Endothelial cell of umbilical vein (primary cell): ENCODE results near the gene NUDT2. TPM values are rescaled to one million over a fixed set of nuclear protein-coding genes. Genes with fewer than 3 reads are reported as not detected.

Experiments used
- BruUV-seq: library from RNA; stranded (reverse); fragments of 400-500 nt; replicated peaks from 2 replicates; lab custom pipeline; 2021; lab: Mats Ljungman, UMichigan
- CTCF ChIA-PET: fragments of 300-600, 350-600 bp; sonication (Branson Sonifier 250); formaldehyde crosslinking; loops from one replicate; lab custom pipeline; 2021; ENCODE audit warnings: antibody characterized with exemption, inconsistent platforms; lab: Charles Lee
- POLR2A ChIA-PET: fragments of 300-600, 350-600 bp; sonication (Branson Sonifier 250); formaldehyde crosslinking; loops from one replicate; lab custom pipeline; 2021; ENCODE audit warnings: antibody characterized with exemption, inconsistent platforms; lab: Charles Lee
- DNase-seq: peaks from one replicate; pipeline ENCODE4 v3.0.0-alpha.2; 2011; ENCODE audit warnings: low read depth, low spot score
- FAIRE-seq: peaks from 2 replicates; lab custom pipeline; 2011; peaks lifted over from hg19 to GRCh38; lab: Jason Lieb, UNC
- H2AFZ ChIP-seq: 2 replicates; pipeline ENCODE4 v1.6.0; 2012; ENCODE audit warnings: low read depth, low read length, control low read depth, inconsistent platforms
- H3K27ac ChIP-seq: 2 replicates; pipeline ENCODE4 v1.5.1; 2011; ENCODE audit warnings: low read depth, mild to moderate bottlenecking, control low read depth, low read length, moderate library complexity; ENCODE audit not compliant: insufficient read depth
- H3K27me3 ChIP-seq, 2 experiments: 2 replicates each; pipeline versions ENCODE4 v1.6.0 to v1.6.1; 2011; ENCODE audit warnings: low read length in 2 of 2, mixed read lengths in 1 of 2; ENCODE audit not compliant: control insufficient read depth in 2 of 2, insufficient read depth in 2 of 2
- H3K36me3 ChIP-seq, 2 experiments: 2 replicates in 1 of 2; 3 replicates in 1 of 2; pipeline ENCODE4 v1.5.1; 2011; ENCODE audit warnings: low read length in 2 of 2, mild to moderate bottlenecking in 1 of 2, moderate library complexity in 1 of 2; ENCODE audit not compliant: control insufficient read depth in 2 of 2, insufficient read depth in 2 of 2; ENCODE audit errors: extremely low read depth in 1 of 2
- H3K4me1 ChIP-seq: 3 replicates; pipeline ENCODE4 v1.5.1; 2011; ENCODE audit warnings: mild to moderate bottlenecking, low read length; ENCODE audit not compliant: control insufficient read depth, insufficient read depth; ENCODE audit errors: extremely low read depth
- H3K4me2 ChIP-seq: 2 replicates; pipeline ENCODE4 v1.6.1; 2011; ENCODE audit warnings: low read length, control low read depth, mixed read lengths; ENCODE audit not compliant: insufficient read depth
- H3K4me3 ChIP-seq, 3 experiments: fragments of 200-600 bp in 1 of 3; sonication (generic), shearing (Covaris generic) in 1 of 3; replicated peaks in 1 of 3; 2 replicates each; pipeline ENCODE4 v1.5.1; 2011 to 2016; ENCODE audit warnings: control low read depth in 3 of 3, low read length in 3 of 3, mild to moderate bottlenecking in 2 of 3, inconsistent platforms in 1 of 3, low read depth in 1 of 3, moderate library complexity in 1 of 3; ENCODE audit not compliant: insufficient read depth in 1 of 3
- H3K79me2 ChIP-seq: 2 replicates; pipeline ENCODE4 v1.6.0; 2012; ENCODE audit warnings: low read length, inconsistent platforms; ENCODE audit not compliant: control insufficient read depth, insufficient read depth
- H3K9ac ChIP-seq: replicated peaks from 2 replicates; pipeline ENCODE3; 2011; ENCODE audit warnings: low read length, control low read depth; ENCODE audit not compliant: insufficient read depth; ENCODE audit errors: extremely low read depth
- H3K9me1 ChIP-seq: replicated peaks from 3 replicates; pipeline ENCODE4 v1.6.0; 2011; ENCODE audit warnings: mild to moderate bottlenecking, low read length; ENCODE audit not compliant: control insufficient read depth, insufficient read depth; ENCODE audit errors: extremely low read depth
- H3K9me3 ChIP-seq: replicated peaks from 2 replicates; pipeline ENCODE4 v1.5.1; 2012; ENCODE audit warnings: low read length, inconsistent platforms; ENCODE audit not compliant: control insufficient read depth, insufficient read depth
- H4K20me1 ChIP-seq: replicated peaks from 2 replicates; pipeline ENCODE3; 2011; ENCODE audit warnings: mild to moderate bottlenecking, low read length; ENCODE audit not compliant: control insufficient read depth, insufficient read depth; ENCODE audit errors: extremely low read depth
- EZH2 ChIP-seq: IDR thresholded peaks from 2 replicates; pipeline ENCODE4 v1.6.1; 2012; ENCODE audit warnings: borderline replicate concordance, low read depth, mild to moderate bottlenecking, moderate library complexity, low read length, inconsistent platforms; ENCODE audit not compliant: severe bottlenecking
- FOS ChIP-seq: IDR thresholded peaks from 2 replicates; pipeline ENCODE4 v1.6.1; 2011; ENCODE audit warnings: mild to moderate bottlenecking, low read length, moderate library complexity, borderline replicate concordance; ENCODE audit not compliant: insufficient read depth
- GATA2 ChIP-seq: IDR thresholded peaks from 2 replicates; pipeline ENCODE4 v1.7.0; 2011; ENCODE audit warnings: low read depth, mild to moderate bottlenecking, moderate library complexity, mixed read lengths, low read length; ENCODE audit not compliant: insufficient read length, insufficient read depth
- JUN ChIP-seq: IDR thresholded peaks from 2 replicates; pipeline ENCODE4 v1.6.1; 2011; ENCODE audit warnings: borderline replicate concordance, low read depth; ENCODE audit not compliant: insufficient read length, insufficient read depth
- MYC ChIP-seq: IDR thresholded peaks from one replicate; pipeline ENCODE4 v1.6.1; 2011; ENCODE audit warnings: mild to moderate bottlenecking, low read depth, low read length
- POLR2A ChIP-seq: IDR thresholded peaks from 2 replicates; pipeline ENCODE4 v1.6.1; 2012; ENCODE audit warnings: low read depth, mild to moderate bottlenecking, control low read depth, low read length
- POLR2AphosphoS5 ChIP-seq: IDR thresholded peaks from 2 replicates; pipeline ENCODE4 v1.6.1; 2012; ENCODE audit warnings: low read depth, mild to moderate bottlenecking, control low read depth, low read length, moderate library complexity; ENCODE audit not compliant: insufficient read depth
- dilution Hi-C: fragments of 300-500 bp; cut with MboI; formaldehyde crosslinking; loops from one replicate; pipeline ENCODE4 v1.15.0; 2019; ENCODE audit warnings: low sequenced_read_pairs; ENCODE audit not compliant: extremely low pct_ligation_motif_present
- intact Hi-C: fragments of 100-400 bp; cut with micrococcal nuclease; formaldehyde crosslinking; loops from one replicate; pipeline ENCODE4 v1.10.0; 2022
- polyA plus RNA-seq, 4 experiments: library from polyadenylated mRNA; depleted of rRNA in 3 of 4; stranded (reverse) in 3 of 4; unstranded in 1 of 4; fragments of >200 nt; gene quantifications; 2 replicates each; pipeline versions ENCODE4 v1.2.1 to v1.2.3, GENCODE V29; 2011 to 2012; ENCODE audit warnings: missing spikeins in 1 of 4
- total RNA-seq: library from RNA; stranded (reverse); gene quantifications from 2 replicates; pipeline ENCODE4 v1.2.3, GENCODE V29; 2021
- TF ChIP-seq, protein P1 (sequence below), 2 donors: IDR thresholded peaks; 1 replicate in 1 of 2; 2 replicates in 1 of 2; pipeline ENCODE4 v1.5.1; 2011; ENCODE audit warnings: low read length in 2 of 2, mild to moderate bottlenecking in 2 of 2, moderate library complexity in 2 of 2, control low read depth in 1 of 2, inconsistent platforms in 1 of 2, low read depth in 1 of 2; ENCODE audit not compliant: insufficient read depth in 1 of 2; ENCODE audit errors: extremely low read depth in 1 of 2
- TF ChIP-seq, protein P2 (sequence below): IDR thresholded peaks from 2 replicates; pipeline ENCODE4 v1.6.1; 2011; ENCODE audit not compliant: insufficient read depth, insufficient read length

The NUDT2 gene
- total and polyA plus RNA-seq, 2 donors (not counting 3 experiments of a cell fraction or from before 2014, with no cell fraction given): 25.1 to 45.2 TPM

DNA sequence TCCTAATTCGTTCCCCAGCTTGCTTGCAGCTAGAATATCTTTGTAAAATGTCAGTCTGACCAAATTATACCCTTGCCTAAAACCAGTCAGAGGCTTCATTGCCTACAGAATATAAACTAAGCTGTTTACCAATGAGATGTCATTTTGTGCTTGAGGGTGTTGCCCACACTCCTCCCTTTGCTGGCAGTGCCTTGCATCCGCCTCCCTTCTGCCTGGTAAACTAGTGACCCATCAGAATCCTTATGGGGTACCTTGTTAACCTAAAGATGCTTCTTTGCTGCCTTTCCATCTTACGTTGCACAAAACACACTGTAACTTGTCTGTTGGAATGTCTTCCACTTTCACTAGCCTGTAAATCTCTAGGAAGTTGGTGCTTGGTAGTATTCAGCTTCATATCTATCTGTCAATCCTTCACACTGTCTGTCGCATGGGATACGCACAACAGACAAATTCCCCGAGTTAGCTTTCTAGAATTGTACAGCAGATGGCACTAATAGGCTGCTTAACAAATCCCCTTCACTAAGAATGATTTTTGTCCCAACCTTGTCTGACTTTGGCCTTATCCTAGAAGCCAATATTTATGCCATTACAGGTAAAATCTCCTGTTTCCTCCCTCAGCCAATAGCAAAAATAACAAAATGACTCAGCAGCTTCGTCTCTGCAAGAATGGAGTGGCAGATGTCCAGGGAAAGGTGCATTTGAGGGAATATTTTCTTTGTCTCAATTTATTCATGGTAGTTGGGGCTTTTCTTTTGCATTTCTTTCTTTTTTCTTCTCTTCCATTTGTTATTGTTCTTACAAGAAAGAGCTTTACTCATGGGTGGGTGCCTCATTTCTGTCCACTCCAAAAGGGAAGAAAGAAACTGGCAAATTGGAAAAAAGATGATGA is 3.0 kb downstream of the NUDT2 start:
- dilution Hi-C loops (no loop called here), intact Hi-C loops (loop anchor here (1.0 to 2.0 kb wide), 3 partner anchors 47 to 271 kb away; no protein-coding TSS in a partner anchor)
- FAIRE-seq (peak; percentile 58), DNase-seq (peak; percentile 67)
- Histone ChIP-seq H3K36me3 (no peaks in the 10 kb centered on the region), H3K4me1 (peaks cover 8% of the 10 kb centered on the region), H3K4me2 (no peak overlapping the region), H3K27ac (no peak overlapping the region), H3K9me3 (no peaks in the 10 kb centered on the region), H3K4me3 (no peak overlapping the region), H3K9ac (no peak overlapping the region), H3K9me1 (no peaks in the 10 kb centered on the region), H3K79me2 (peaks cover 11% of the 10 kb centered on the region), H2AFZ (no peak overlapping the region), H3K27me3 (no peaks in the 10 kb centered on the region), H4K20me1 (no peaks in the 10 kb centered on the region)
- no TSS peak for BruUV-seq
- POLR2A ChIA-PET: no interaction called here
- TF ChIP-seq POLR2AphosphoS5: no peak
- TF ChIP-seq, protein P1, sequence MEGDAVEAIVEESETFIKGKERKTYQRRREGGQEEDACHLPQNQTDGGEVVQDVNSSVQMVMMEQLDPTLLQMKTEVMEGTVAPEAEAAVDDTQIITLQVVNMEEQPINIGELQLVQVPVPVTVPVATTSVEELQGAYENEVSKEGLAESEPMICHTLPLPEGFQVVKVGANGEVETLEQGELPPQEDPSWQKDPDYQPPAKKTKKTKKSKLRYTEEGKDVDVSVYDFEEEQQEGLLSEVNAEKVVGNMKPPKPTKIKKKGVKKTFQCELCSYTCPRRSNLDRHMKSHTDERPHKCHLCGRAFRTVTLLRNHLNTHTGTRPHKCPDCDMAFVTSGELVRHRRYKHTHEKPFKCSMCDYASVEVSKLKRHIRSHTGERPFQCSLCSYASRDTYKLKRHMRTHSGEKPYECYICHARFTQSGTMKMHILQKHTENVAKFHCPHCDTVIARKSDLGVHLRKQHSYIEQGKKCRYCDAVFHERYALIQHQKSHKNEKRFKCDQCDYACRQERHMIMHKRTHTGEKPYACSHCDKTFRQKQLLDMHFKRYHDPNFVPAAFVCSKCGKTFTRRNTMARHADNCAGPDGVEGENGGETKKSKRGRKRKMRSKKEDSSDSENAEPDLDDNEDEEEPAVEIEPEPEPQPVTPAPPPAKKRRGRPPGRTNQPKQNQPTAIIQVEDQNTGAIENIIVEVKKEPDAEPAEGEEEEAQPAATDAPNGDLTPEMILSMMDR (IDR thresholded peaks at IDR 0.05; ENCODE audit: extremely low read depth in 1 of 2, insufficient read depth in 1 of 2, low read depth in 1 of 2, low read length in 2 of 2): peak; percentile 37 to 49
- CTCF ChIA-PET: interaction anchor here (0.8 to 6.9 kb wide), 10 partner anchors 15 to 305 kb away, joined by 3 to 152 read pairs (median 8); partner anchors contain the start of genes MYORG and SIGMAR1

DNA sequence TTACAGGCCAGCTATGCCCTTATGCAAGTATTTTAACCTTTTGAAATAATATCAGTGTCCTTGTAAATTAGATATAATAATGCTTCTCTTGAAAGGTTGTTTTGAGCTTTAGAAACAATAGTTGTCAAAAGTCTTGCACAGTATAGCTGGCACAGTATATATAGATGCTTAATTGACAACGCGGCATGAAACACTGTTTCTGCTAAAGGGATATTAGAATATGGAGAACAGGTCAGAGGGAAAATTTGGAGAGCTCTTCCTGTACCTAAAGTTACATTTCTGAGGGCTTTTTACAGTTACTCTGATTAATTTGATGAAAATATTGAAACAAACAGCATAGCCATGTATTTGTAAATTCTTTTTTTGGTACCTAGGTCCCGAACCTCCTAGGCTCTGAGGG is 4.5 kb downstream of the NUDT2 start:
- POLR2A ChIA-PET: no interaction called here

More for the DNA sequence above, 4.5 kb downstream of the NUDT2 start:
- no peak overlapping the region for H3K4me3 ChIP-seq
- H2AFZ ChIP-seq: no peak overlapping the region
- BruUV-seq: no TSS peak
- no peaks in the 10 kb centered on the region for H3K27me3 ChIP-seq
- FAIRE-seq: no peak
- H3K9me1 ChIP-seq: no peaks in the 10 kb centered on the region
- H3K27ac ChIP-seq: no peak overlapping the region
- H4K20me1 ChIP-seq: no peaks in the 10 kb centered on the region
- no peaks in the 10 kb centered on the region for H3K4me1 ChIP-seq
- H3K9ac ChIP-seq: no peak overlapping the region
- no peak overlapping the region for H3K4me2 ChIP-seq
- peaks cover 4% of the 10 kb centered on the region in 2 experiments for H3K36me3 ChIP-seq
- CTCF ChIA-PET: interaction anchor here (0.7 to 6.9 kb wide), 13 partner anchors 14 to 270 kb away, joined by 3 to 152 read pairs (median 4); partner anchors contain the start of gene MYORG
- intact Hi-C loops (loop anchor here (2.0 kb wide), 1 partner anchor 213 kb away; no protein-coding TSS in a partner anchor), dilution Hi-C loops (no loop called here)
- no peak for DNase-seq
- TF ChIP-seq GATA2 (no peak), POLR2A (no peak), POLR2AphosphoS5 (no peak), EZH2 (no peak), FOS (no peak), MYC (no peak), JUN (no peak)
- TF ChIP-seq, protein P2, sequence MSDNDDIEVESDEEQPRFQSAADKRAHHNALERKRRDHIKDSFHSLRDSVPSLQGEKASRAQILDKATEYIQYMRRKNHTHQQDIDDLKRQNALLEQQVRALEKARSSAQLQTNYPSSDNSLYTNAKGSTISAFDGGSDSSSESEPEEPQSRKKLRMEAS: no peak
- TF ChIP-seq, protein P1 (IDR thresholded peaks at IDR 0.05; ENCODE audit: extremely low read depth in 1 of 2, insufficient read depth in 1 of 2, low read depth in 1 of 2, low read length in 2 of 2): no peak
- no peaks in the 10 kb centered on the region for H3K9me3 ChIP-seq
- H3K79me2 ChIP-seq: peaks cover 4% of the 10 kb centered on the region
